Limb (tissue), 2 donors: ENCODE measurements around the gene LETM1.

Experiments
- DNase-seq, 2 donors: peaks; one replicate each; pipeline ENCODE4 v3.0.0-alpha.2; 2016; ENCODE audit errors: extremely low spot score in 2 of 2

The LETM1 gene

DNA sequence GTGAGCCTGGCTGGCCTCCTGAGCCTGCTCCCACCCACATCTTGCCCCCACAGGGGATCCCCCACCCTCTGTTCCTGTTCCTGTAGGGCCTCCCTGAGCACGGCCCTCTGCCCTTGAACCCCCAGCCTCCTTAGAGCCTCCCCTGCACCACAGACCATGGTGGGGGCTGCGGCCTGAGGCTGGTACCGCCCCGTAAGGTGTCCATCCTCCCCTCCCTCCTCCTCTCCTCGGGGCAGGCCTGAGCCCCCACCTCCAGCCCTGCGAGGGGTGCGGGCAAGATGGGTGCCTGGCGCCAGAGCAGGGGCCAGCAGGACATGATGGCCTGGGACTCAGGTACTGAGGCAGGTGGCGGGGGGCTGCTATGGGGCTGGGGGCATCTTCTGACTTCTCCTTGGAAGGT is 91.3 kb downstream of the LETM1 start:
- DNase-seq, result no peak

DNA sequence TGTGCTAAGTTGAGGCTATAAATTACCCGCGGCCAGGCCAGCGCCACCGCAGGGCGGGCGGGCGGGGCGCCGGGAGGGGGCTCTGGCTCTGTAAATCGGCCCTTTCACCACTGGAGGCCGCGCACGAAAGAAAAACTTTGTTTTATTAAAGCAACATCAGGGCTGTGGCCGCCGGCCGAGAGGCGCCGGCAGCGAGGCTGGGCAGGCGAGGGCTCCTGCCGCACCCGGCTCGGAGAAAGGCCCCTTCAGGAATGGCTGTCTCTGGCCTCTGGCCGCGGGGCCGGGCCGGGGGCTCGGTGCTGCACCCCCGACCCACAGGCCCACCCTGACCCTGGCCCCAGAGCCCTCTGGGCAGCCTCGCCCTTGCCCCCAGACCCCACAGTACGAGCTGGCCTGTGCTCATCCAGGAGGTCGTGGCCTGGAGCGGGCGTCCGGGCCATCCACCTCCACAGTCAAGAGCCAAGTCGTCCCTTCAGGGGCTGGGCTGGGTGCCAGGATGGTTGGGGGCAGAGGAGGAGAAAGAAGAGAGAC is 92.3 kb downstream of the LETM1 start:
- peak; percentile 53 to 79 for DNase-seq

DNA sequence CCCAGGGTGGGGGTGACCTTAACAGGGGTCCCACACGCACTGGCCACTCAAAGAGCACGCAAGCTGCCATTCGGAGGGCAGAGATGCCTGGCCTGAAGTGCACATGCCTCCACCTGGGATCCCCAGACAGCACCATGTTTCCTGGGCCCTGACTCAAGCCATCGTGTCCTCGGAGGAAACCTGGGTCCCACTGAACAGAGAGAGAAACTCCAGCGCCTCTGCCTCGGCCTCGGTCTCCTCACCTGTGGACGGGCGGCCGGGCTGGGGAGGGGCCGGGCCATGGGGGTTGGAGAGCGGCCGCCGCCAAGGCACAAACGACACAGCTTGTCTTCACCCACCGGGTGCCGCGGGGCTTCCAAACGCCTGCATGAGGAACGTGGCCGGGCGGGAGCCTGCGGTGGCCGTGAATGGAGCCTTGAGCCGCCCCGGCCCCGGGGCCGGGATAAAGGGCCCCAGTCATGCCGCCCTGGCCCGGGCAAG is 92.8 kb downstream of the LETM1 start:
- no peak for DNase-seq

DNA sequence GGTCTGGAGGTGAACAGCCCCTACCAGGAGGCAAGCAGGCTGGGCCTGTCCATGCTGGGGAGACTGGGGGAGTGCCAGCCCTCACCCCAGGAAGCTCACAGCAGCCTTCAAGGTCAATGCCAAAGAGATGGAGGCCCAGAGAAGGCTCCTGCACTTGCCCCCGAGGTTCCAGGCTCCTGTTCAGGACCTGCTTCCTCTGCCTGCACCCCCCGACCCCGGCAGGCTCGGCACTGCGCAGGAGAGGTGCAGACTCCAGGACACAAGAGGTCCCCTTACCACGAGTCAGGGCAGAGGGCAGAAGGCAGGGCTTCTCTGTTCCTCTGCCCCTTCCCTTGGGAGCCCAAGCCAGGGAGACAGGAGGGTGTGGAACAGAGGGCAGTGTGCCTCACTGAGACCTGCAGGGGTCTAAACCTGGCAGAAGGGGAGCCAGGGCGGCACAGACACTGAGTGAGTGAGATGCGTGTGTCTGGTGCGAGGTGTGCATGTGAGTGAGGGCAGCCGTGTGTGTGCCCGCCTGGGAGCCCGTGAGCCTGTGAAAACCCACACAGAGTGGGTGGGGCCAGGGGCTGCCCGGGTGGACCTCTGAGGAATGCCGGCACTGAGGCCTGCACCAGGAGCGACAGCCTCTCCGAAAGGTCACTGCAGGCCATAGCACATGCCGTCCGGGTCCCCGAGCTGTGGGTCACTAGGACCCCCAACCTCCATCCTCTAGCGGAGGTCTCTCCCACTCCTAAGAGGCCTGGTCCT is 93.5 kb downstream of the LETM1 start:
- DNase-seq, result no peak
